ENCODE measurements around the gene ZNF444. TPM values are rescaled to one million over a fixed set of nuclear protein-coding genes. Genes with fewer than 3 reads are reported as not detected.
A peak's percentile ranks its signal among the peaks of the same experiment; 100 is the strongest.
"Not testable (repeated sequence)": the region's sequence is repeated elsewhere in the genome, so short reads cannot be mapped to it uniquely, and the experiment has no call there.

The ZNF444 gene
- total RNA-seq, 2 donors from 2014 or later = 18.3 to 20.8 TPM

- DNase-seq; ATAC-seq; intact Hi-C loops (cut with DNase I): not testable (repeated sequence)
Observed at GRCh38 chr19:56105831-56106396, 35.2 kb upstream of the ZNF444 start.

GRCh38 chr19:56106397-56106849 lies 34.7 kb upstream of the ZNF444 start:
- ATAC-seq (no peak), DNase-seq (no peak)
- intact Hi-C loops (cut with DNase I) = no loop called here

- no peak for DNase-seq
- intact Hi-C loops (cut with DNase I) = no loop called here
- ATAC-seq = no peak
Observed at GRCh38 chr19:56106993-56107392, 34.1 kb upstream of the ZNF444 start.

GRCh38 chr19:56107626-56108351 lies 33.3 kb upstream of the ZNF444 start:
- ATAC-seq (peak; percentile 15 to 32), DNase-seq (no peak)
- intact Hi-C loops (cut with DNase I) = no loop called here

- DNase-seq (peak; percentile 69), ATAC-seq (peak; percentile 31 to 41)
- intact Hi-C loops (cut with DNase I) = no loop called here
Observed at GRCh38 chr19:56108447-56109195, 32.5 kb upstream of the ZNF444 start.

- DNase-seq (no peak), ATAC-seq (peak in 1 of 2 donors; percentile 5)
- intact Hi-C loops (cut with DNase I) = no loop called here
Observed at GRCh38 chr19:56109226-56109625, 31.9 kb upstream of the ZNF444 start.

GRCh38 chr19:56110515-56111448 lies 30.3 kb upstream of the ZNF444 start:
- DNase-seq (peak; percentile 60), ATAC-seq (peak; percentile 75 to 77)

GRCh38 chr19:56111601-56112312 lies 29.3 kb upstream of the ZNF444 start:
- peak; percentile 73 for DNase-seq
- ATAC-seq = peak; percentile 73 to 74
- intact Hi-C loops (cut with DNase I) = no loop called here

More at GRCh38 chr19:56110515-56111448, 30.3 kb upstream of the ZNF444 start:
- intact Hi-C loops (cut with DNase I) = no loop called here

- no peak for ATAC-seq
- intact Hi-C loops (cut with DNase I) = no loop called here
- no peak for DNase-seq
Observed at GRCh38 chr19:56112313-56112709, 28.8 kb upstream of the ZNF444 start.

- intact Hi-C loops (cut with DNase I) = no loop called here
Observed at GRCh38 chr19:56113074-56113632, 27.9 kb upstream of the ZNF444 start.

GRCh38 chr19:56114051-56114777 lies 26.9 kb upstream of the ZNF444 start:
- DNase-seq (no peak), ATAC-seq (no peak)
- intact Hi-C loops (cut with DNase I) = no loop called here

More at GRCh38 chr19:56113074-56113632, 27.9 kb upstream of the ZNF444 start:
- DNase-seq (no peak), ATAC-seq (no peak)

- DNase-seq (no peak), ATAC-seq (no peak)
- intact Hi-C loops (cut with DNase I) = no loop called here
Observed at GRCh38 chr19:56114778-56115110, 26.3 kb upstream of the ZNF444 start.

- ATAC-seq (no peak), DNase-seq (no peak)
- intact Hi-C loops (cut with DNase I) = no loop called here
Observed at GRCh38 chr19:56115490-56115889, 25.6 kb upstream of the ZNF444 start.

- ATAC-seq (no peak), DNase-seq (no peak)
- intact Hi-C loops (cut with DNase I) = no loop called here
Observed at GRCh38 chr19:56116606-56117005, 24.5 kb upstream of the ZNF444 start.

- intact Hi-C loops (cut with DNase I) = no loop called here
- no peak for DNase-seq
- ATAC-seq = no peak
Observed at GRCh38 chr19:56117376-56117884, 23.7 kb upstream of the ZNF444 start.

- intact Hi-C loops (cut with DNase I) = no loop called here
- DNase-seq (no peak), ATAC-seq (no peak)
Observed at GRCh38 chr19:56117889-56118288, 23.2 kb upstream of the ZNF444 start.

Measured in left cardiac atrium (tissue), 4 donors.